HEK293 (cell line): ENCODE measurements around the gene EPB41L2.

Experiments used
- CTCF ChIP-seq: fragments of 450-650 bp; formaldehyde crosslinking; IDR thresholded peaks from 2 replicates; pipeline ENCODE4 v1.5.1; 2016; ENCODE audit warnings: missing biosample characterization, missing genetic modification characterization
- PRDM1 ChIP-seq: fragments of 450-650 bp; formaldehyde crosslinking; IDR thresholded peaks from 2 replicates; pipeline ENCODE4; 2016; ENCODE audit warnings: missing biosample characterization, missing genetic modification characterization
- REST ChIP-seq: fragments of 450-650 bp; formaldehyde crosslinking; IDR thresholded peaks from 2 replicates; pipeline ENCODE4 v1.5.1; 2016; ENCODE audit warnings: missing biosample characterization, missing genetic modification characterization
- YY1 ChIP-seq: fragments of 450-650 bp; formaldehyde crosslinking; IDR thresholded peaks from 2 replicates; pipeline ENCODE4 v1.5.1; 2018; ENCODE audit warnings: missing biosample characterization, missing genetic modification characterization
- ZNF335 ChIP-seq: fragments of 450-650 bp; formaldehyde crosslinking; conservative IDR thresholded peaks from 2 replicates; pipeline ENCODE4 v1.5.1; 2016; ENCODE audit warnings: missing biosample characterization, missing genetic modification characterization
- ZNF629 ChIP-seq: fragments of 450-650 bp; formaldehyde crosslinking; IDR thresholded peaks from 2 replicates; pipeline ENCODE4 v1.5.1; 2017; ENCODE audit warnings: missing biosample characterization, missing genetic modification characterization

- TF ChIP-seq PRDM1 (tag by site-specific recombination) (no peak), CTCF (no peak), ZNF629 (tag by site-specific recombination) (no peak), REST (tag by site-specific recombination) (no peak), YY1 (tag by site-specific recombination) (no peak), ZNF335 (tag by site-specific recombination) (no peak)
These were observed 33.3 kb downstream of the EPB41L2 start for GRCh38 chr6:131029626-131030297.
